AG04450 (cell line): ENCODE measurements around the gene CACNA1E. TPM values are rescaled to one million over a fixed set of nuclear protein-coding genes. Genes with fewer than 3 reads are reported as not detected.
"Not testable (repeated sequence)": the region's sequence is repeated elsewhere in the genome, so short reads cannot be mapped to it uniquely, and the experiment has no call there.

Source experiments
- CTCF ChIA-PET: fragments of 300-600, 350-600 bp; formaldehyde crosslinking; extraction: SDS; loops from one replicate; lab custom pipeline; 2022; ENCODE audit warnings: antibody characterized with exemption, inconsistent platforms; lab: Charles Lee
- POLR2A ChIA-PET: fragments of 350-600 bp; formaldehyde crosslinking; extraction: SDS; loops from one replicate; lab custom pipeline; 2021; ENCODE audit warnings: antibody characterized with exemption, inconsistent platforms; lab: Yijun Ruan, JAX
- DNase-seq: peaks from one replicate; pipeline ENCODE4 v3.0.0-alpha.2; 2011; ENCODE audit warnings: low read depth, low spot score
- H3K27ac ChIP-seq: one replicate; pipeline ENCODE4 v1.5.1; 2012; ENCODE audit warnings: low read depth, low read length, control low read depth
- H3K27me3 ChIP-seq: one replicate; pipeline ENCODE4 v1.6.0; 2012; ENCODE audit warnings: low read length; ENCODE audit not compliant: control insufficient read depth, insufficient read depth
- H3K4me3 ChIP-seq: 2 replicates; pipeline ENCODE4 v1.5.1; 2011; ENCODE audit warnings: mild to moderate bottlenecking, low read depth, low read length, control low read depth
- H3K9me3 ChIP-seq: 2 replicates; pipeline ENCODE4 v1.5.1; 2012; ENCODE audit warnings: low read length; ENCODE audit not compliant: control insufficient read depth, insufficient read depth
- CTCF ChIP-seq: IDR thresholded peaks from 2 replicates; pipeline ENCODE4 v1.5.1; 2011; ENCODE audit warnings: low read depth, low read length, control low read depth, inconsistent platforms
- polyA plus RNA-seq: library from polyadenylated mRNA; depleted of rRNA; stranded (reverse); fragments of >200 nt; gene quantifications from 2 replicates; pipeline ENCODE4 v1.2.3, GENCODE V29; 2011

The CACNA1E gene
- polyA plus RNA-seq, 1 experiment, result not detected

GRCh38 chr1:181818943-181819342 lies 335.6 kb downstream of the CACNA1E start:
- Histone ChIP-seq H3K4me3 (no peak overlapping the region), H3K9me3 (no peaks in the 10 kb centered on the region), H3K27ac (no peak overlapping the region), H3K27me3 (no peaks in the 10 kb centered on the region)
- ChIA-PET CTCF (no interaction called here), POLR2A (no interaction called here)
- no peak for DNase-seq
- no peak for TF ChIP-seq CTCF

- no peak for TF ChIP-seq CTCF
- DNase-seq, result no peak
- no peaks in the 10 kb centered on the region for H3K27me3 ChIP-seq
- H3K27ac ChIP-seq, result no peak overlapping the region
- no peak overlapping the region for H3K4me3 ChIP-seq
- POLR2A ChIA-PET, result no interaction called here
- CTCF ChIA-PET, result no interaction called here
- no peaks in the 10 kb centered on the region for H3K9me3 ChIP-seq
Observed at GRCh38 chr1:181821701-181822100, 338.4 kb downstream of the CACNA1E start.

- DNase-seq, H3K27me3 ChIP-seq, H3K4me3 ChIP-seq, CTCF ChIA-PET, POLR2A ChIA-PET, H3K27ac ChIP-seq: not testable (repeated sequence)
- H3K9me3 ChIP-seq, result peaks cover 12% of the 10 kb centered on the region
Observed at GRCh38 chr1:181832173-181832880, 349.0 kb downstream of the CACNA1E start.

GRCh38 chr1:181846001-181846645 lies 362.8 kb downstream of the CACNA1E start:
- no peak for DNase-seq
- no peak overlapping the region for H3K4me3 ChIP-seq
- POLR2A ChIA-PET, result no interaction called here
- H3K27ac ChIP-seq, result no peak overlapping the region
- CTCF ChIA-PET, result no interaction called here
- TF ChIP-seq CTCF, result no peak
- no peaks in the 10 kb centered on the region for H3K27me3 ChIP-seq
- peaks cover 7% of the 10 kb centered on the region for H3K9me3 ChIP-seq

- CTCF ChIA-PET, result no interaction called here
- H3K27me3 ChIP-seq, result no peaks in the 10 kb centered on the region
- no peak overlapping the region for H3K27ac ChIP-seq
- H3K4me3 ChIP-seq, result no peak overlapping the region
- no peak for DNase-seq
- H3K9me3 ChIP-seq, result peaks cover 7% of the 10 kb centered on the region
- POLR2A ChIA-PET, result no interaction called here
- no peak for TF ChIP-seq CTCF
Observed at GRCh38 chr1:181846681-181847080, 363.4 kb downstream of the CACNA1E start.
